ENCODE results near the gene PAQR7.
A peak's percentile ranks its signal among the peaks of the same experiment; 100 is the strongest.

Gene PAQR7

DNA sequence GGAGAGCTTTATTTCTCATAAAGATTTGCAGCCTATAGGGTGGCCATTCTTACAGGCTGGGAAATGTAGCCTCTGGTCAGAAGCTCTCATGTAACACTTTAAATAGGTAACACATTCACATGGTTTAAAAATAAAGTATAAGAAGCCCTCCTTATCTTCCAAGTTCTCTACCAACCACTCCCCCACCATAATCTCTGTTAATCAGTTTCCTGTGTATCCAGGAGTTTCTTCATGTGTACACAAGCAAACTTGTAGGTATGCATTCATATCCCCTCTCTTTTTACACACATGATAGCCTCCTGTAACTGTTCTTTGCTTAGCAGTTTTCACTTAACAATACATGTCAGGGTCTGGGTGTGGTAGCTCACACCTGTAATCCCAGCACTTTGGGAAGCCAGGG, 35.7 kb upstream of the PAQR7 start:
- Histone ChIP-seq H3K4me3 (ENCODE audit: low read length) (no peak overlapping the region), H3K4me1 (ENCODE audit: control insufficient read depth, insufficient read depth, low read length) (peaks cover 17% of the 10 kb centered on the region), H3K9ac (ENCODE audit: low read depth, low read length) (no peak overlapping the region), H3K4me2 (ENCODE audit: low read length) (no peak overlapping the region), H3K36me3 (ENCODE audit: insufficient read depth, low read length) (no peaks in the 10 kb centered on the region), H3K9me3 (replicated peaks; ENCODE audit: low read length) (no peaks in the 10 kb centered on the region), H3K27me3 (ENCODE audit: control insufficient read depth, insufficient read depth, low read length) (no peaks in the 10 kb centered on the region)

DNA sequence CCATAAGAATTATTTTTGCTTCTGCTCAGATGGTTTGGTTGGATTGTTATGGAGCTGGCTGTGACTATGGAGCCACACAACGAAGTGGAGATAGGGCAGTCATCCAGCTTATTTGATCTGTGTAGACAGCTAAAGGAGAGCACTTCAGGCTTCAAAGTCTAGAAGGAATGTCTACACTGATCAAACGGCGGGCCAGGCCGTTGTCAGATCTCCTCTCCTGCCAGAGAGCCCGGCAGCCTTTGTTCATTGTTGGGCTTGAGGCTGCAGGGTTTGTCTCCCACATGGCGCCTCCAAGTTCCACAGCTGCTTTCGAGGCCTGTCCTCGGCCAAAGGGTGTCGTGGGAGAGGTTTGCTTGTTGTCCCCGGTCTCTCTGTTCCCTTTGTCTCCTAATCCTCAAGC, 33.5 kb upstream of the PAQR7 start:
- Histone ChIP-seq H3K36me3 (ENCODE audit: insufficient read depth, low read length) (no peaks in the 10 kb centered on the region), H3K4me2 (ENCODE audit: low read length) (no peak overlapping the region), H3K4me3 (ENCODE audit: low read length) (no peak overlapping the region), H3K9me3 (replicated peaks; ENCODE audit: low read length) (no peaks in the 10 kb centered on the region), H3K4me1 (ENCODE audit: control insufficient read depth, insufficient read depth, low read length) (peaks cover 23% of the 10 kb centered on the region), H3K9ac (ENCODE audit: low read depth, low read length) (no peak overlapping the region), H3K27me3 (ENCODE audit: control insufficient read depth, insufficient read depth, low read length) (no peaks in the 10 kb centered on the region)

DNA sequence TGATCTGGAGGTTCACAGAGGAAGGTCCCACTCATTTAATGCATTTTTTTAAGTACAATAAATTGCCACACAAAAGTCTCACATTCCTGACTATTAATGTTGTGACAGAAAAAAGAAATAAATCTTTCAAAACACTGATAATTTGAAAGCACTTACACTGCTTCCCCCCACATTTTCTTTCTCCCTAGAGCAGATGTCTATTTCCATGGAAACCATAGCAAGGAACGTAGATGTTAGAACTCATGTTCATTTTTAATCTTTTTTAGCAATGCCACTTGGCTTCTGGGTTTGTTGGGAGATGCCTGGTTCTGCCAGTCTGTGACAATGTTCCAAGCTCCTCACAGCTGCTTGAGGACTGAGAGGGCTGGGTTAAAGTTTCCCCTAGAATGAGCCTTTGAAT, 32.7 kb upstream of the PAQR7 start:
- no peak overlapping the region for H3K4me2 ChIP-seq (ENCODE audit: low read length)
- peaks cover 31% of the 10 kb centered on the region for H3K4me1 ChIP-seq (ENCODE audit: control insufficient read depth, insufficient read depth, low read length)
- no peak overlapping the region for H3K4me3 ChIP-seq (ENCODE audit: low read length)
- H3K9me3 ChIP-seq (replicated peaks; ENCODE audit: low read length): no peaks in the 10 kb centered on the region
- H3K9ac ChIP-seq (ENCODE audit: low read depth, low read length): no peak overlapping the region
- H3K36me3 ChIP-seq (ENCODE audit: insufficient read depth, low read length): peaks cover 4% of the 10 kb centered on the region
- no peaks in the 10 kb centered on the region for H3K27me3 ChIP-seq (ENCODE audit: control insufficient read depth, insufficient read depth, low read length)

DNA sequence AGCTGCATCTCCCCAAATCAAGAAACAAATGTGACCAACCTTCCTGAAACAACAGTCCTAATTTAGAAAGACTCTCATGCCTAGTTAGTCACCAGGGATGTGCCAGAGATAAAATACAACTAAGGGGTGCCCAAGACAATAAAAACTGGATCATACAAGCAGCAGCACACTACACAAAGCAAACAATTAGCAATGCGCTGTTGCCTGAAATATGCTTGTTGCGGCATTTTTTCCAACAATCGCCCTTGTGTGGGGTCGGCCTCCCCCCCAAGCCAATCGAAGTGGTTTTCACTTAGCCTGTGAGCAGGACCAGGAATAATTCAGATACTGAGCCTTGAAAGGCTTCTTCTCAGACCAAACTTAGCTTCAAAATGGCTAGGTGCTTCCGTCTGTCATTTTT, 32.1 kb upstream of the PAQR7 start:
- H3K4me1 ChIP-seq (ENCODE audit: control insufficient read depth, insufficient read depth, low read length): peaks cover 30% of the 10 kb centered on the region
- no peak overlapping the region for H3K4me2 ChIP-seq (ENCODE audit: low read length)
- no peaks in the 10 kb centered on the region for H3K9me3 ChIP-seq (replicated peaks; ENCODE audit: low read length)
- H3K4me3 ChIP-seq (ENCODE audit: low read length): no peak overlapping the region
- no peaks in the 10 kb centered on the region for H3K27me3 ChIP-seq (ENCODE audit: control insufficient read depth, insufficient read depth, low read length)
- H3K36me3 ChIP-seq (ENCODE audit: insufficient read depth, low read length): peaks cover 6% of the 10 kb centered on the region
- no peak overlapping the region for H3K9ac ChIP-seq (ENCODE audit: low read depth, low read length)

DNA sequence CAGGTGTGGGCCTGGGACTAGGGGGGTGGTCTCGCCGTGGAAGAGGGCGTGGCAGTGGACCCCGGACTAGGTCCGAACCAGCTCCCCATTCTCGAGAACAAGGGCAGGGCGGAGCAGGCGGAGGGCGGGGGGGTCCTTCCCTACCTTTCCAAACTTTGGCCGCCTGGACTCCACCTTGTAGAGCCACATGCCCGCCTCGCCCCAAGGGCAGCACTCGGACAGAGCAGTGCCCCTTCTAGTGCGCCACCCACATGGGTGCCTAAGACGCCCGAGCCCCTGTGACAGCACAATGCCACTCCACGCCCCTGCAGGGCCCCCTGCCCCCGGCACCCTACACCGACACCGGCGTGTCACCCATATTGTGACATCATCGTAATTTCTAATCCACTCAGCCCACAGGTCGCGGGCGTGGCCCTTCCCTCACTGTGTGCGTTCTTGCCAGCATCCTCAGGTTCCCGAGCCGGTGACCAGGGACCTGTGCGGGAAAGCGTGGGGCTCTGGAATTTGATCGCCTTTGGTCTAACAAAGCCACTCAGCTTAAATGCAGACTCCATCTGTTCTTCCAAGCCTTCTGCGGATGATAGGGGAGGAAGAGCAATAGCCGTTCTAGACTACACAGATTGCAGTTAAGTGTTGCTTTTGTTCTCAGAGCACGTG, 31.3 kb upstream of the PAQR7 start:
- peak overlapping the region; percentile 79 for H3K4me2 ChIP-seq (ENCODE audit: low read length)
- no peaks in the 10 kb centered on the region for H3K27me3 ChIP-seq (ENCODE audit: control insufficient read depth, insufficient read depth, low read length)
- no peaks in the 10 kb centered on the region for H3K9me3 ChIP-seq (replicated peaks; ENCODE audit: low read length)
- H3K9ac ChIP-seq (ENCODE audit: low read depth, low read length): peak overlapping the region; percentile 24
- H3K4me3 ChIP-seq (ENCODE audit: low read length): peak overlapping the region; percentile 72
- peaks cover 11% of the 10 kb centered on the region for H3K36me3 ChIP-seq (ENCODE audit: insufficient read depth, low read length)
- peaks cover 22% of the 10 kb centered on the region for H3K4me1 ChIP-seq (ENCODE audit: control insufficient read depth, insufficient read depth, low read length)

DNA sequence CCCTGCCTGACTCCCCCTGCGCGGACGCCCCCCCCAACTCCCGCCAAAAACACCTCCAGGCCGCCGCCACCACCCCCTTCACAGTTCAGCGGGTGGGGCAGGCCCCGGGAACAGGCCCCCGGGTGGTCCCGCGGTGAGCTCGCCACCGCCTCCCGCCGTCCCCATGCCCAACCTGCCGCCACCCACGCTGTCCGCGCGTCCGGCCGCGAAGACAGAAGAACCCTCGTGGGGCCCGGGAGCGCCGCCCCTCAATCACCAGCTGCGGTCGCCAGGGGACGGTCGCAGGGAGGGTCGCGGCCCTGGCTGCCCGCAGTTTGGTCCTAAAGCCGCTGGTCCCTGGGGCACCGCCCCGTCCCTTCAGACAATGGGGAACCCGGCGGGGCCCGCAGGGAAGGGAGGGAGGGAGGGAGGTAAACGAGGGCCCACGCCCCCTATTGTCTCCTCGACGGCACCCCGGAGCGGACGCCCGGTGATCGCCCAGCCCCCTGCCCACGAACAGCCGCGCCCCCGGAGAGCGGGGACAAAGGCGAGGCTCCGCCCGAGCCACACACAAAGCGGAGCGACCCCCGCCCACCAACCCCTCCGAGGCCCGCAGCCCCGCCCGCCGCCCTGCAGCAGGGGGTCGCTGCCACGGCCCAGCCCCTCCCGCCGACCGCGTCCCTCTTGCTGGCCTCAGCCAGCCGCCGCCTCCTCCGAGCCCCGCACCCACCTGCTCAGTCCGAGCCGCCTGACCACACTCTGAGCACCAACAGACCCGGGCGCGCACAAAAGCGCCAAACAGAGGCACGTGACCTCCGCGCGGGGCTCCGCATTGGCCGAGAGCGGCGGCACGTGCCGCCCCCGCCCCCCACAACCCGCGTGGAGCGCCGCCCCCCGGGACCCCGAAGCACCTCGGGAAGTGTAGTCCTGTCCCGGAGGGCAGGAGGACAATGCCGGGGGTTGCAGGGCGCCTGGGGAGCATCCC, 30.5 kb upstream of the PAQR7 start, which contains the start of gene STMN1:
Gene STMN1 (minus strand): TSS at position 740 of the 964 bp plus-strand sequence. CDS start 1,743 bp downstream, outside the sequence.
- H3K9ac ChIP-seq (ENCODE audit: low read depth, low read length): peak within 1 kb of the TSS; percentile 90
- H3K4me2 ChIP-seq (ENCODE audit: low read length): peak within 1 kb of the TSS; percentile 79
- H3K4me1 ChIP-seq (ENCODE audit: control insufficient read depth, insufficient read depth, low read length): peaks cover 22% of the 10 kb centered on the region
- no peaks in the 10 kb centered on the region for H3K27me3 ChIP-seq (ENCODE audit: control insufficient read depth, insufficient read depth, low read length)
- H3K9me3 ChIP-seq (replicated peaks; ENCODE audit: low read length): no peaks in the 10 kb centered on the region
- peaks cover 17% of the 10 kb centered on the region for H3K36me3 ChIP-seq (ENCODE audit: insufficient read depth, low read length)
- peak within 1 kb of the TSS; percentile 72 for H3K4me3 ChIP-seq (ENCODE audit: low read length)

DNA sequence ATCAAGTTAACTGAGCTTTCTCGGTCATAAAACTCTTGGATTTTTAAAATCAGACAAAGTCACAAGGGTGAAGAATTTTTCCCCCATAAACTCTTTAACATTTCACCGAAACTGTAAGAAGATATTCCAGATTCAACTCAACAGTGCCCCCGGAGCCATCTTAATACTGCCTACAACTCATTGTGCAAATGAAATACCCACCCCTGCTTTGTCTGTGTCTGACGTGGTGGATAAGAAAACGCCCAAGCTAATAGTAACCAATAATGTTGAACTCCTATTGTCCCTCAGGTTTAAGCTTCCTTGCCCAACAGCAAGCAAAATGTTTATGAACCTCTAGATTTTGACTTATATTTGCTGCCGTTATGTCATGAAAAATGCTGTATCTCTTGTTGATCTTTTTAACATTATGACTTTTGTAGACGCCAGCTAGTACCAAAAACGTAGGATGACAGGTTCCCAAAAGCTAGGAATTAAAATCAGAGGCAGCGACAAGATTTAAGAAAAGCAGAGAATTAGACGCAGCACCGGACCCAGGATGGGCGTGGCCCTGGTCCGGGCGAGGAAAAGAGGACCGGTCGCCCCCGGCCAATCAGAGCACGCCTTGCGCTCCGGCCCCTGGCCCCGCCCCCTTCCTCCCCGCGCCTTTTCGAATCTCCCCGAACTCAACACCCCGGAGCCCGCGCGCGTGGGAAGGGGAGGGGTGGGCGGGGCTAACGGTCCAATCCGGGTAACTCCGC, 29.6 kb upstream of the PAQR7 start:
- peaks cover 22% of the 10 kb centered on the region for H3K4me1 ChIP-seq (ENCODE audit: control insufficient read depth, insufficient read depth, low read length)

DNA sequence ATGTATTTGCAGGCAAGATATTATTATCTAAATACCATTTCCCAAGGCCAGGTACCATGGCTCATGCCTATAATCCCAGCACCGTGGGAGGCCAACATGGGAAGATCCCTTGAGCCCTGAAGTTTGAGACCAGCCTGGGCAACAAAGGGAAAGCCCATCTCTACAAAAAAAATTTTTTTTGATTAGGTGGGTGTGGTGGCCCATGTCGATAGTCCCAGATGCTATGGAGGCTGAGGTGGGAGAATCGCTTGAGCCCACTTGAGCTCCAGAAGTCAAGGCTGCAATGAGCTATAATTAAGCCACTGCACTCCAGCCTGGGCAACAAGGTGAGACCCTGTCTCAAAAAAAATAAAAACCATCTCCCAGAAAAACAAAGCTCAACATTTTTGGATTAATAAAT, 28.5 kb upstream of the PAQR7 start:
- H3K9me3 ChIP-seq (replicated peaks; ENCODE audit: low read length): no peaks in the 10 kb centered on the region
- H3K36me3 ChIP-seq (ENCODE audit: insufficient read depth, low read length): peaks cover 36% of the 10 kb centered on the region
- H3K4me2 ChIP-seq (ENCODE audit: low read length): peak overlapping the region; percentile 79
- H3K4me3 ChIP-seq (ENCODE audit: low read length): peak overlapping the region; percentile 72
- no peaks in the 10 kb centered on the region for H3K27me3 ChIP-seq (ENCODE audit: control insufficient read depth, insufficient read depth, low read length)
- peak overlapping the region; percentile 84 for H3K9ac ChIP-seq (ENCODE audit: low read depth, low read length)
- H3K4me1 ChIP-seq (ENCODE audit: control insufficient read depth, insufficient read depth, low read length): peaks cover 22% of the 10 kb centered on the region

More for the DNA sequence above, 29.6 kb upstream of the PAQR7 start:
- no peaks in the 10 kb centered on the region for H3K9me3 ChIP-seq (replicated peaks; ENCODE audit: low read length)
- peaks cover 25% of the 10 kb centered on the region for H3K36me3 ChIP-seq (ENCODE audit: insufficient read depth, low read length)
- H3K4me2 ChIP-seq (ENCODE audit: low read length): peak overlapping the region; percentile 79
- no peaks in the 10 kb centered on the region for H3K27me3 ChIP-seq (ENCODE audit: control insufficient read depth, insufficient read depth, low read length)
- H3K4me3 ChIP-seq (ENCODE audit: low read length): peak overlapping the region; percentile 72
- peak overlapping the region; percentile 90 for H3K9ac ChIP-seq (ENCODE audit: low read depth, low read length)

DNA sequence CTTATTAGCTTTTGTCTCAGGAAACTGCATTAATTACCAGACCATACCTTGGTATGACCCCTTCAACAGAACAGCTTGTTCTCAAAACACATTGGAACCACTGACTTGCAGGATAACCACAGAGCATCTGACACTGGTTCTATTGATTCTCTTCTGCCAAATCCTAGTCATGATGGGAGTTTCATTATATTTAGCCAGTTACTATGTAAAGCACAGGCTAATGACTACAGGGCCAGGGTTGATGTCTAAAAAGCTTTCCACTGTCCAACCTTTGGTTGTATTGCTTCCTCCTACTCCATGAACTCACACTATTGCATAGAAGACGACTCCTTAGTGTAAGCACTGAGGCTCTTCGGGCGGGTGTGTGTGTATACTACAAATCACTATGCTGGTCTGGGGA, 27.0 kb upstream of the PAQR7 start:
- Histone ChIP-seq H3K4me1 (ENCODE audit: control insufficient read depth, insufficient read depth, low read length) (peaks cover 22% of the 10 kb centered on the region), H3K9ac (ENCODE audit: low read depth, low read length) (no peak overlapping the region), H3K36me3 (ENCODE audit: insufficient read depth, low read length) (peaks cover 46% of the 10 kb centered on the region), H3K4me3 (ENCODE audit: low read length) (no peak overlapping the region), H3K9me3 (replicated peaks; ENCODE audit: low read length) (no peaks in the 10 kb centered on the region), H3K27me3 (ENCODE audit: control insufficient read depth, insufficient read depth, low read length) (no peaks in the 10 kb centered on the region), H3K4me2 (ENCODE audit: low read length) (no peak overlapping the region)

DNA sequence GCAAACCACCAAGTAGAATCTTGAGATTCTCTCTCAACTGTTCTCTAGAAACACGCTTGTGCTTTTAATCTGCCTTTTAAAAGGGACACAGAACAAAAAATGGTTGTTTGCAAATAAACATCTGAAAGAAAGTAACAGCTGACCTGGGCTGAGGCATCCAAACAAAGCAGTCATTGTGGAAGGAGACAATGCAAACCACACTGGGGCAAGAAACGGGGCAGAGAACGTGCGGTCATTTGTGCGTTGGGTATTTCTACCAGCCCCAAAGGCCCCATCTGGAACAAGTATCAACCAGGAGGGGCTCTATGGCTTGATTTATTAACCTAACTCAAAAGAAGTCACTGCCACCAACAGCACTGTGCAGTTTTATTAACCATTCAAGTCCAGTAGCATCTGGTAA, 24.7 kb upstream of the PAQR7 start:
- H3K27me3 ChIP-seq (ENCODE audit: control insufficient read depth, insufficient read depth, low read length): no peaks in the 10 kb centered on the region
- H3K4me3 ChIP-seq (ENCODE audit: low read length): no peak overlapping the region
- H3K9ac ChIP-seq (ENCODE audit: low read depth, low read length): no peak overlapping the region
- H3K9me3 ChIP-seq (replicated peaks; ENCODE audit: low read length): no peaks in the 10 kb centered on the region
- H3K36me3 ChIP-seq (ENCODE audit: insufficient read depth, low read length): peaks cover 48% of the 10 kb centered on the region
- peaks cover 30% of the 10 kb centered on the region for H3K4me1 ChIP-seq (ENCODE audit: control insufficient read depth, insufficient read depth, low read length)
- H3K4me2 ChIP-seq (ENCODE audit: low read length): no peak overlapping the region

DNA sequence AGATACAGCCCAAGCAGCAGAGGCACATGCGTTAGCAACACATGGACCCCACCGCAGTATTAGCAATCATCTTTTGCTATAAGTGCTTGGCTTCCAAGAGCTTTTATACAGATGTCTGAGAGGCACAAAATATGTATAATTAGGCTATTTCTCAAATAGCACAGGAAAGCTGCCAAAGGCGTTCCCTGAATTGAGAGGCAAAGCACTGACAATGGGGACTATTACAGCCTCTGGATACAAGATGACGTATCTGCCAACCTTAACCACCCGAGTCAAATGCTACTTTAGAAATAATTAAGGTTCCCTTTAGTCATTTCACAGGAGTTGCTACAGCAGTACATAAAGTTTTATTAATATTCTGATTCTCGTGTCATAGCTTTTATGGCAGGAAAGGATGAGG, 24.3 kb upstream of the PAQR7 start:
- H3K36me3 ChIP-seq (ENCODE audit: insufficient read depth, low read length): peaks cover 48% of the 10 kb centered on the region
- no peak overlapping the region for H3K4me3 ChIP-seq (ENCODE audit: low read length)
- H3K4me2 ChIP-seq (ENCODE audit: low read length): no peak overlapping the region
- H3K9me3 ChIP-seq (replicated peaks; ENCODE audit: low read length): no peaks in the 10 kb centered on the region
- H3K4me1 ChIP-seq (ENCODE audit: control insufficient read depth, insufficient read depth, low read length): peaks cover 32% of the 10 kb centered on the region
- H3K27me3 ChIP-seq (ENCODE audit: control insufficient read depth, insufficient read depth, low read length): no peaks in the 10 kb centered on the region
- no peak overlapping the region for H3K9ac ChIP-seq (ENCODE audit: low read depth, low read length)

Measured in skeletal muscle satellite cell (primary cell).